Gastroesophageal sphincter (tissue), 3 donors: ENCODE measurements around the gene P4HB.

Experiments
- CTCF ChIP-seq, 4 experiments: fragments of 200-600 bp in 2 of 4; fragments of 450-650 bp in 2 of 4; sonication (generic) in 1 of 4; IDR thresholded peaks; one replicate each; pipeline ENCODE4 v1.5.1; 2017 to 2019; ENCODE audit warnings: antibody characterized with exemption in 4 of 4, mild to moderate bottlenecking in 2 of 4, moderate library complexity in 2 of 4
- POLR2AphosphoS5 ChIP-seq: sonication (generic); formaldehyde crosslinking; IDR thresholded peaks from one replicate; pipeline ENCODE4 v1.6.1; 2017; ENCODE audit warnings: antibody characterized with exemption

GRCh38 chr17:81817758-81818147, 42.6 kb downstream of the P4HB start:
- TF ChIP-seq POLR2AphosphoS5: no peak
- TF ChIP-seq CTCF (IDR thresholded peaks at IDR 0.05): no peak
